MCF 10A (cell line): ENCODE measurements around the gene HAAO. TPM values are rescaled to one million over a fixed set of nuclear protein-coding genes. Genes with fewer than 3 reads are reported as not detected.

ENCODE experiments used
- BruUV-seq: library from RNA; stranded (reverse); fragments of 400-500 nt; replicated peaks from 2 replicates; lab custom pipeline; 2021; lab: Mats Ljungman, UMichigan
- CTCF ChIA-PET: fragments of 300-600 bp; sonication (Branson Sonifier 250); formaldehyde crosslinking; extraction: SDS; loops from one replicate; lab custom pipeline; 2021; ENCODE audit warnings: antibody characterized with exemption, inconsistent platforms; lab: Yijun Ruan, JAX
- POLR2A ChIA-PET: fragments of 300-600, 350-650 bp; sonication (Branson Sonifier 250); formaldehyde crosslinking; extraction: SDS; loops from one replicate; lab custom pipeline; 2020; ENCODE audit warnings: antibody characterized with exemption, inconsistent platforms; lab: Yijun Ruan, JAX
- DNase-seq: peaks from one replicate; pipeline ENCODE4 v3.0.0-alpha.2; 2018; ENCODE audit not compliant: unreplicated experiment
- H3K27ac Mint-ChIP-seq: one replicate; pipeline ENCODE4 v1.8.0; 2022; ENCODE audit warnings: mild to moderate bottlenecking, low read depth, mixed read lengths; ENCODE audit not compliant: unreplicated experiment
- H3K27me3 Mint-ChIP-seq: one replicate; pipeline ENCODE4 v1.8.0; 2022; ENCODE audit warnings: mixed read lengths; ENCODE audit not compliant: insufficient read depth, unreplicated experiment
- H3K36me3 Mint-ChIP-seq: one replicate; pipeline ENCODE4 v1.8.0; 2022; ENCODE audit warnings: mild to moderate bottlenecking, moderate library complexity, mixed read lengths; ENCODE audit not compliant: insufficient read depth, unreplicated experiment
- H3K4me1 Mint-ChIP-seq: one replicate; pipeline ENCODE4 v1.8.0; 2022; ENCODE audit warnings: mixed read lengths; ENCODE audit not compliant: insufficient read depth, unreplicated experiment
- H3K4me3 Mint-ChIP-seq: one replicate; pipeline ENCODE4 v1.8.0; 2022; ENCODE audit warnings: mild to moderate bottlenecking, moderate library complexity, mixed read lengths; ENCODE audit not compliant: unreplicated experiment
- H3K9me3 Mint-ChIP-seq: one replicate; pipeline ENCODE4 v1.8.0; 2022; ENCODE audit warnings: mixed read lengths; ENCODE audit not compliant: unreplicated experiment
- CTCF ChIP-seq: fragments of 200-600 bp; IDR thresholded peaks from one replicate; pipeline ENCODE4 v1.8.0; 2022; ENCODE audit warnings: antibody characterized with exemption, mild to moderate bottlenecking; ENCODE audit not compliant: unreplicated experiment
- intact Hi-C: fragments of 100-400 bp; cut with micrococcal nuclease; formaldehyde crosslinking; loops from 2 replicates; pipeline ENCODE4 v1.14.1; 2022
- total RNA-seq: library from RNA; stranded (reverse); gene quantifications from 2 replicates; pipeline ENCODE4 v1.2.3, GENCODE V29; 2022

HAAO gene
- total RNA-seq, 1 experiment from 2014 or later = not detected

GRCh38 chr2:42758751-42759150 lies 33.6 kb downstream of the HAAO start:
- no peaks in the 10 kb centered on the region for H3K27me3 Mint-ChIP-seq
- CTCF ChIA-PET = interaction anchor here (1.0 to 1.1 kb wide), 2 partner anchors 16 to 18 kb away, joined by 3 read pairs; no protein-coding TSS in a partner anchor
- no peak overlapping the region for H3K4me3 Mint-ChIP-seq
- H3K4me1 Mint-ChIP-seq = peaks cover 6% of the 10 kb centered on the region
- intact Hi-C loops = no loop called here
- BruUV-seq = no TSS peak
- H3K27ac Mint-ChIP-seq = no peak overlapping the region
- DNase-seq = no peak
- no peak for TF ChIP-seq CTCF
- H3K36me3 Mint-ChIP-seq = peaks cover 4% of the 10 kb centered on the region
- H3K9me3 Mint-ChIP-seq = no peaks in the 10 kb centered on the region
- POLR2A ChIA-PET = no interaction called here

GRCh38 chr2:42757981-42758740 lies 34.2 kb downstream of the HAAO start:
- intact Hi-C loops = no loop called here
- ChIA-PET CTCF (interaction anchor here (0.6 to 1.1 kb wide), 3 partner anchors 16 to 96 kb away, joined by 3 to 6 read pairs (median 3); no protein-coding TSS in a partner anchor), POLR2A (no interaction called here)
- Mint-ChIP-seq H3K4me3 (no peak overlapping the region), H3K9me3 (no peaks in the 10 kb centered on the region), H3K27me3 (no peaks in the 10 kb centered on the region), H3K36me3 (peaks cover 4% of the 10 kb centered on the region), H3K27ac (no peak overlapping the region), H3K4me1 (peaks cover 6% of the 10 kb centered on the region)
- no peak for TF ChIP-seq CTCF
- BruUV-seq = no TSS peak
- DNase-seq = no peak

GRCh38 chr2:42756966-42757513 lies 35.3 kb downstream of the HAAO start:
- Mint-ChIP-seq H3K36me3 (peaks cover 4% of the 10 kb centered on the region), H3K4me3 (no peak overlapping the region), H3K9me3 (no peaks in the 10 kb centered on the region), H3K4me1 (peaks cover 6% of the 10 kb centered on the region), H3K27ac (no peak overlapping the region), H3K27me3 (no peaks in the 10 kb centered on the region)
- TF ChIP-seq CTCF = no peak
- intact Hi-C loops = no loop called here
- ChIA-PET CTCF (no interaction called here), POLR2A (no interaction called here)
- DNase-seq = no peak
- BruUV-seq = no TSS peak

- DNase-seq = no peak
- no TSS peak for BruUV-seq
- POLR2A ChIA-PET = no interaction called here
- Mint-ChIP-seq H3K9me3 (no peaks in the 10 kb centered on the region), H3K27ac (no peak overlapping the region), H3K36me3 (peaks cover 4% of the 10 kb centered on the region), H3K4me1 (peaks cover 3% of the 10 kb centered on the region), H3K4me3 (no peak overlapping the region), H3K27me3 (no peaks in the 10 kb centered on the region)
- intact Hi-C loops = no loop called here
- TF ChIP-seq CTCF = no peak
- CTCF ChIA-PET = no interaction called here
Measured at GRCh38 chr2:42756150-42756775, 36.1 kb downstream of the HAAO start.
